Measurements from ENCODE around the gene PCDH15. TPM values are rescaled to one million over a fixed set of nuclear protein-coding genes. Genes with fewer than 3 reads are reported as not detected.

Gene PCDH15
- total and polyA plus RNA-seq, 2 experiments from 2014 or later: 0.29 to 0.66 TPM

DNA sequence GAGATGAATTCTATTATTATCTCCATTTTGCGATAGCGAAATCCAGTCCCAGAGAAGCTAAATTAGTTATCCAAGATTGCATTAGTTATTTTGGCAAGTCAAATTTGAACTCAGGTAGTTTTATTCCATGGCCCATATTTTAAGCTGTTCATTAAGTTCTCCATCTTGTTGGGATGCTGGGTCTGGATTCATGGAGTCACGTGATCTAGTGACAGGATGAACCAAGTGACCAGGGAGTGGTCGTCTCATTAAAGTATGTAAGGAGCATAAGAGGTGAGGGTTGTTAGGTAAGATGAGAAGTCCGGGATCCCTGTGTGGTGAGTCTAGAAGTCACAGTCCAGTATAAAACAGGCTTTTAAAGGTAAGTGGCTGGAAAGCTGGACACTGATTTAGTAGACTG is 740.5 kb downstream of the PCDH15 start (continued):
- TF ChIP-seq, protein P1, sequence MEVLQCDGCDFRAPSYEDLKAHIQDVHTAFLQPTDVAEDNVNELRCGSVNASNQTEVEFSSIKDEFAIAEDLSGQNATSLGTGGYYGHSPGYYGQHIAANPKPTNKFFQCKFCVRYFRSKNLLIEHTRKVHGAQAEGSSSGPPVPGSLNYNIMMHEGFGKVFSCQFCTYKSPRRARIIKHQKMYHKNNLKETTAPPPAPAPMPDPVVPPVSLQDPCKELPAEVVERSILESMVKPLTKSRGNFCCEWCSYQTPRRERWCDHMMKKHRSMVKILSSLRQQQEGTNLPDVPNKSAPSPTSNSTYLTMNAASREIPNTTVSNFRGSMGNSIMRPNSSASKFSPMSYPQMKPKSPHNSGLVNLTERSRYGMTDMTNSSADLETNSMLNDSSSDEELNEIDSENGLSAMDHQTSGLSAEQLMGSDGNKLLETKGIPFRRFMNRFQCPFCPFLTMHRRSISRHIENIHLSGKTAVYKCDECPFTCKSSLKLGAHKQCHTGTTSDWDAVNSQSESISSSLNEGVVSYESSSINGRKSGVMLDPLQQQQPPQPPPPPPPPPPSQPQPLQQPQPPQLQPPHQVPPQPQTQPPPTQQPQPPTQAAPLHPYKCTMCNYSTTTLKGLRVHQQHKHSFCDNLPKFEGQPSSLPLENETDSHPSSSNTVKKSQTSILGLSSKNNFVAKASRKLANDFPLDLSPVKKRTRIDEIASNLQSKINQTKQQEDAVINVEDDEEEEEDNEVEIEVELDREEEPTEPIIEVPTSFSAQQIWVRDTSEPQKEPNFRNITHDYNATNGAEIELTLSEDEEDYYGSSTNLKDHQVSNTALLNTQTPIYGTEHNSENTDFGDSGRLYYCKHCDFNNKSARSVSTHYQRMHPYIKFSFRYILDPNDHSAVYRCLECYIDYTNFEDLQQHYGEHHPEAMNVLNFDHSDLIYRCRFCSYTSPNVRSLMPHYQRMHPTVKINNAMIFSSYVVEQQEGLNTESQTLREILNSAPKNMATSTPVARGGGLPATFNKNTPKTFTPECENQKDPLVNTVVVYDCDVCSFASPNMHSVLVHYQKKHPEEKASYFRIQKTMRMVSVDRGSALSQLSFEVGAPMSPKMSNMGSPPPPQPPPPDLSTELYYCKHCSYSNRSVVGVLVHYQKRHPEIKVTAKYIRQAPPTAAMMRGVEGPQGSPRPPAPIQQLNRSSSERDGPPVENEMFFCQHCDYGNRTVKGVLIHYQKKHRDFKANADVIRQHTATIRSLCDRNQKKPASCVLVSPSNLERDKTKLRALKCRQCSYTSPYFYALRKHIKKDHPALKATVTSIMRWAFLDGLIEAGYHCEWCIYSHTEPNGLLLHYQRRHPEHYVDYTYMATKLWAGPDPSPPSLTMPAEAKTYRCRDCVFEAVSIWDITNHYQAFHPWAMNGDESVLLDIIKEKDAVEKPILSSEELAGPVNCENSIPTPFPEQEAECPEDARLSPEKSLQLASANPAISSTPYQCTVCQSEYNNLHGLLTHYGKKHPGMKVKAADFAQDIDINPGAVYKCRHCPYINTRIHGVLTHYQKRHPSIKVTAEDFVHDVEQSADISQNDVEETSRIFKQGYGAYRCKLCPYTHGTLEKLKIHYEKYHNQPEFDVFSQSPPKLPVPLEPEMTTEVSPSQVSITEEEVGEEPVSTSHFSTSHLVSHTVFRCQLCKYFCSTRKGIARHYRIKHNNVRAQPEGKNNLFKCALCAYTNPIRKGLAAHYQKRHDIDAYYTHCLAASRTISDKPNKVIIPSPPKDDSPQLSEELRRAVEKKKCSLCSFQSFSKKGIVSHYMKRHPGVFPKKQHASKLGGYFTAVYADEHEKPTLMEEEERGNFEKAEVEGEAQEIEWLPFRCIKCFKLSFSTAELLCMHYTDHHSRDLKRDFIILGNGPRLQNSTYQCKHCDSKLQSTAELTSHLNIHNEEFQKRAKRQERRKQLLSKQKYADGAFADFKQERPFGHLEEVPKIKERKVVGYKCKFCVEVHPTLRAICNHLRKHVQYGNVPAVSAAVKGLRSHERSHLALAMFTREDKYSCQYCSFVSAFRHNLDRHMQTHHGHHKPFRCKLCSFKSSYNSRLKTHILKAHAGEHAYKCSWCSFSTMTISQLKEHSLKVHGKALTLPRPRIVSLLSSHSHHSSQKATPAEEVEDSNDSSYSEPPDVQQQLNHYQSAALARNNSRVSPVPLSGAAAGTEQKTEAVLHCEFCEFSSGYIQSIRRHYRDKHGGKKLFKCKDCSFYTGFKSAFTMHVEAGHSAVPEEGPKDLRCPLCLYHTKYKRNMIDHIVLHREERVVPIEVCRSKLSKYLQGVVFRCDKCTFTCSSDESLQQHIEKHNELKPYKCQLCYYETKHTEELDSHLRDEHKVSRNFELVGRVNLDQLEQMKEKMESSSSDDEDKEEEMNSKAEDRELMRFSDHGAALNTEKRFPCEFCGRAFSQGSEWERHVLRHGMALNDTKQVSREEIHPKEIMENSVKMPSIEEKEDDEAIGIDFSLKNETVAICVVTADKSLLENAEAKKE (CRISPR knock-in tag; IDR thresholded peaks at IDR 0.05): no peak
- TF ChIP-seq, protein P2, sequence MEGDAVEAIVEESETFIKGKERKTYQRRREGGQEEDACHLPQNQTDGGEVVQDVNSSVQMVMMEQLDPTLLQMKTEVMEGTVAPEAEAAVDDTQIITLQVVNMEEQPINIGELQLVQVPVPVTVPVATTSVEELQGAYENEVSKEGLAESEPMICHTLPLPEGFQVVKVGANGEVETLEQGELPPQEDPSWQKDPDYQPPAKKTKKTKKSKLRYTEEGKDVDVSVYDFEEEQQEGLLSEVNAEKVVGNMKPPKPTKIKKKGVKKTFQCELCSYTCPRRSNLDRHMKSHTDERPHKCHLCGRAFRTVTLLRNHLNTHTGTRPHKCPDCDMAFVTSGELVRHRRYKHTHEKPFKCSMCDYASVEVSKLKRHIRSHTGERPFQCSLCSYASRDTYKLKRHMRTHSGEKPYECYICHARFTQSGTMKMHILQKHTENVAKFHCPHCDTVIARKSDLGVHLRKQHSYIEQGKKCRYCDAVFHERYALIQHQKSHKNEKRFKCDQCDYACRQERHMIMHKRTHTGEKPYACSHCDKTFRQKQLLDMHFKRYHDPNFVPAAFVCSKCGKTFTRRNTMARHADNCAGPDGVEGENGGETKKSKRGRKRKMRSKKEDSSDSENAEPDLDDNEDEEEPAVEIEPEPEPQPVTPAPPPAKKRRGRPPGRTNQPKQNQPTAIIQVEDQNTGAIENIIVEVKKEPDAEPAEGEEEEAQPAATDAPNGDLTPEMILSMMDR (conservative IDR thresholded peaks at IDR 0.05; ENCODE audit: low read depth in 2 of 2): no peak

DNA sequence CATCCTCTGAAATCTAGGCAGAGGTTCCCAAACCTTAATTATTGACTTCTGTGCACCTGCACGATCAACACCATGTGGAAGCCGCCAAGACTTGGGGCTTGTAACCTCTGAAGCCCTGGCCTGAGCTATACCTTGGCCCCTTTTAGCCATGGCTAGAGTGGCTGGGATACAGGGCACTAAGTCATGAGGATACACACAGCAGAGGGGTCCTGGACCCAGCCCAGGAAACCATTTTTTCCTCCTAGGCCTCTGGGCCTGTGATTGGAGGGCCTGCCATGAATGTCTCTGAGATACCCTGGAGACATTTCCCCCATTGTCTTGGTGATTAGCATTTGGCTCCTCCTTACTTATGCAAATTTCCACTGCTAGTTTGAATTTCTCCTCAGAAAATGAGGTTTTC is 743.7 kb downstream of the PCDH15 start:
- no peak overlapping the region for H3K4me2 ChIP-seq
- no peaks in the 10 kb centered on the region for H3K4me1 Mint-ChIP-seq
- H3K36me3 Mint-ChIP-seq (ENCODE audit: low read depth): peaks cover 37% of the 10 kb centered on the region
- H3K4me3 Mint-ChIP-seq: no peak overlapping the region
- H3K27me3 ChIP-seq (ENCODE audit: insufficient read depth): no peaks in the 10 kb centered on the region
- H4K20me1 ChIP-seq (replicated peaks; ENCODE audit: insufficient read depth): no peaks in the 10 kb centered on the region
- H3K36me3 ChIP-seq (ENCODE audit: insufficient read depth): peaks cover 7% of the 10 kb centered on the region; the same call in 1 of the 2 replicates
- no peak overlapping the region for H3K27ac Mint-ChIP-seq
- no peaks in the 10 kb centered on the region for H3K4me1 ChIP-seq (ENCODE audit: insufficient read depth)
- no peaks in the 10 kb centered on the region for H3K79me2 ChIP-seq (replicated peaks; ENCODE audit: insufficient read depth)
- no peak overlapping the region for H3K4me3 ChIP-seq
- H3K27ac ChIP-seq (ENCODE audit: low read depth): no peak overlapping the region
- no peaks in the 10 kb centered on the region for H3F3A ChIP-seq (replicated peaks; ENCODE audit: low read depth)
- ATAC-seq (no peak), DNase-seq (ENCODE audit: low spot score) (no peak)
- peaks cover 2% of the 10 kb centered on the region; the same call in 1 of the 2 replicates for H3K9me2 ChIP-seq (ENCODE audit: insufficient read depth)
- peaks cover 2% of the 10 kb centered on the region for H3K27me3 Mint-ChIP-seq (ENCODE audit: insufficient read depth, low read depth, poor library complexity)
- H2AFZ ChIP-seq: no peak overlapping the region
- H3K9me3 Mint-ChIP-seq: peaks cover 38% of the 10 kb centered on the region
- TF ChIP-seq EZH2phosphoT487 (IDR thresholded peaks at IDR 0.05; ENCODE audit: unreplicated experiment): no peak
- TF ChIP-seq ZNF114 (CRISPR knock-in tag; IDR thresholded peaks at IDR 0.05): no peak
- TF ChIP-seq, protein P3, sequence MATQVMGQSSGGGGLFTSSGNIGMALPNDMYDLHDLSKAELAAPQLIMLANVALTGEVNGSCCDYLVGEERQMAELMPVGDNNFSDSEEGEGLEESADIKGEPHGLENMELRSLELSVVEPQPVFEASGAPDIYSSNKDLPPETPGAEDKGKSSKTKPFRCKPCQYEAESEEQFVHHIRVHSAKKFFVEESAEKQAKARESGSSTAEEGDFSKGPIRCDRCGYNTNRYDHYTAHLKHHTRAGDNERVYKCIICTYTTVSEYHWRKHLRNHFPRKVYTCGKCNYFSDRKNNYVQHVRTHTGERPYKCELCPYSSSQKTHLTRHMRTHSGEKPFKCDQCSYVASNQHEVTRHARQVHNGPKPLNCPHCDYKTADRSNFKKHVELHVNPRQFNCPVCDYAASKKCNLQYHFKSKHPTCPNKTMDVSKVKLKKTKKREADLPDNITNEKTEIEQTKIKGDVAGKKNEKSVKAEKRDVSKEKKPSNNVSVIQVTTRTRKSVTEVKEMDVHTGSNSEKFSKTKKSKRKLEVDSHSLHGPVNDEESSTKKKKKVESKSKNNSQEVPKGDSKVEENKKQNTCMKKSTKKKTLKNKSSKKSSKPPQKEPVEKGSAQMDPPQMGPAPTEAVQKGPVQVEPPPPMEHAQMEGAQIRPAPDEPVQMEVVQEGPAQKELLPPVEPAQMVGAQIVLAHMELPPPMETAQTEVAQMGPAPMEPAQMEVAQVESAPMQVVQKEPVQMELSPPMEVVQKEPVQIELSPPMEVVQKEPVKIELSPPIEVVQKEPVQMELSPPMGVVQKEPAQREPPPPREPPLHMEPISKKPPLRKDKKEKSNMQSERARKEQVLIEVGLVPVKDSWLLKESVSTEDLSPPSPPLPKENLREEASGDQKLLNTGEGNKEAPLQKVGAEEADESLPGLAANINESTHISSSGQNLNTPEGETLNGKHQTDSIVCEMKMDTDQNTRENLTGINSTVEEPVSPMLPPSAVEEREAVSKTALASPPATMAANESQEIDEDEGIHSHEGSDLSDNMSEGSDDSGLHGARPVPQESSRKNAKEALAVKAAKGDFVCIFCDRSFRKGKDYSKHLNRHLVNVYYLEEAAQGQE (IDR thresholded peaks at IDR 0.05; ENCODE audit: unreplicated experiment): no peak
- TF ChIP-seq NANOG (IDR thresholded peaks at IDR 0.05; ENCODE audit: borderline replicate concordance): no peak
- TF ChIP-seq JUNB (IDR thresholded peaks at IDR 0.05; ENCODE audit: unreplicated experiment): no peak
- TF ChIP-seq STAT1 (IDR thresholded peaks at IDR 0.05; ENCODE audit: unreplicated experiment): no peak
- TF ChIP-seq, protein P2 (conservative IDR thresholded peaks at IDR 0.05; ENCODE audit: low read depth in 2 of 2): no peak
- no peak for TF ChIP-seq ZNF331 (CRISPR knock-in tag; IDR thresholded peaks at IDR 0.05; ENCODE audit: low read depth)
- TF ChIP-seq CREB1 (CRISPR knock-in tag; IDR thresholded peaks at IDR 0.05; ENCODE audit: low read depth): no peak
